CD4-positive, alpha-beta T cell treated with Interleukin-10 for 1 hour (primary cell): ENCODE data around the gene ZNF862.

Experiments
- DNase-seq: peaks from one replicate; pipeline ENCODE4 v3.0.0-alpha.2; 2020

ZNF862 gene

GRCh38 chr7:149867762-149868622 lies 29.8 kb downstream of the ZNF862 start:
- no peak for DNase-seq

- no peak for DNase-seq
Measured at GRCh38 chr7:149868623-149869290, 30.6 kb downstream of the ZNF862 start.

- no peak for DNase-seq
Measured at GRCh38 chr7:149869291-149869650, 31.1 kb downstream of the ZNF862 start.

- peak; percentile 73 for DNase-seq
Measured at GRCh38 chr7:149869867-149870266, 31.7 kb downstream of the ZNF862 start.

GRCh38 chr7:149870274-149870673 lies 32.1 kb downstream of the ZNF862 start:
- DNase-seq: no peak

- DNase-seq: peak; percentile 27
Measured at GRCh38 chr7:149870701-149871483, 32.7 kb downstream of the ZNF862 start.

GRCh38 chr7:149871576-149871975 lies 33.4 kb downstream of the ZNF862 start:
- no peak for DNase-seq

GRCh38 chr7:149872419-149873073 lies 34.4 kb downstream of the ZNF862 start:
- DNase-seq: peak; percentile 32

- peak; percentile 94 for DNase-seq
Measured at GRCh38 chr7:149873074-149873969, 35.1 kb downstream of the ZNF862 start, which contains the start of gene ATP6V0E2. ATP6V0E2 (plus strand) TSS chr7:149873969; CDS start chr7:149874066, 97 bp downstream.

GRCh38 chr7:149873970-149874643 lies 35.9 kb downstream of the ZNF862 start:
- DNase-seq: peak; percentile 39

GRCh38 chr7:149874644-149875028 lies 36.5 kb downstream of the ZNF862 start:
- DNase-seq: no peak

- no peak for DNase-seq
Measured at GRCh38 chr7:149875396-149875795, 37.2 kb downstream of the ZNF862 start.

GRCh38 chr7:149877890-149878522 lies 39.8 kb downstream of the ZNF862 start:
- DNase-seq: no peak

- DNase-seq: no peak
Measured at GRCh38 chr7:149878523-149878921, 40.3 kb downstream of the ZNF862 start.

GRCh38 chr7:149879271-149879743 lies 41.1 kb downstream of the ZNF862 start:
- no peak for DNase-seq

GRCh38 chr7:149879766-149880637 lies 41.8 kb downstream of the ZNF862 start:
- DNase-seq: no peak

GRCh38 chr7:149880638-149881311 lies 42.6 kb downstream of the ZNF862 start:
- no peak for DNase-seq

- DNase-seq: no peak
Measured at GRCh38 chr7:149881328-149882247, 43.4 kb downstream of the ZNF862 start.
